Measurements from ENCODE around the gene MS4A6E.

MS4A6E gene

DNA sequence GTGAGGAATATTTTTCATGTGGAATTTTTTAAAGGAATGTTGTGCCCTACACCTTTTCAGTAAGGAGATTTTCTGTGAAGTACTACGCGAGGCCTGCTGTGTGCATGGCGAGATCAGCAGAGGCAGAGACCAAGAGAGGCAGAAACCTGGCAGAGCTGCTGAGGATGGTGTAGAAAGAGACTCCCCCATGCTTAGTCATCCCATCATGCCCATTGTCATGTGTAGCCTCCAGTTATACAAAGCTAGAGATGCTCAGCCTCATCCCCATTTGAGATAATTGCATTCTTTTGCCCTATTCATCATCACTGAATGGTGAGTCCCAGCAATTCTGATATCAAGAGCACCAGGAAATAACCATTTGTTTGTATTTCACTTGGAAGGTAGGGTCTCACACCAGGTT is 48.3 kb downstream of the MS4A6E start:
- DNase-seq (ENCODE audit: low read depth, low spot score), result no peak

DNA sequence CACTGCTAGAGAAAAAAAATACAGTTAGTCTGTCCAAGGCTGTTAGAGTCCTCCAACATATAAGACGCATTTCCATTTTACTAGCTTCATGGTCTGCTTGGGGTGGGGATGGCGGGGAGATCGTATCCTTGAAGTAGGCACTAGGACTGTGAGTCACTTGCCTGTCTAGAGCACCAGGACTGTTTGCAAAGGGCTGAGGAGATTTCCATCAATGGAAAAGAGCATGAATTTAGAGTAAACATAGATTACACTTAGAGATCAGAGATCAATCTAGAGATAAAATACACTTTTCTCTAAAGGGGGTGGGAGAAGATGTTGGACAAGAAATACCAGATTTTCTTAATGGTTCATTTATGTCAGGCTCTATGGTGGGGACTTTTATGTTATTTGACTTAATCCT is 49.5 kb downstream of the MS4A6E start:
- DNase-seq (ENCODE audit: low read depth, low spot score), result no peak

GRCh38 chr11:60377401-60378136 is 50.5 kb downstream of the MS4A6E start:
- DNase-seq (ENCODE audit: low read depth, low spot score), result no peak

- DNase-seq (ENCODE audit: low read depth, low spot score), result no peak
Observed at GRCh38 chr11:60378354-60378753, 51.3 kb downstream of the MS4A6E start, which contains the start of gene MS4A7. MS4A7 (plus strand) TSS chr11:60378532; CDS start chr11:60383142, 4,610 bp downstream.

DNA sequence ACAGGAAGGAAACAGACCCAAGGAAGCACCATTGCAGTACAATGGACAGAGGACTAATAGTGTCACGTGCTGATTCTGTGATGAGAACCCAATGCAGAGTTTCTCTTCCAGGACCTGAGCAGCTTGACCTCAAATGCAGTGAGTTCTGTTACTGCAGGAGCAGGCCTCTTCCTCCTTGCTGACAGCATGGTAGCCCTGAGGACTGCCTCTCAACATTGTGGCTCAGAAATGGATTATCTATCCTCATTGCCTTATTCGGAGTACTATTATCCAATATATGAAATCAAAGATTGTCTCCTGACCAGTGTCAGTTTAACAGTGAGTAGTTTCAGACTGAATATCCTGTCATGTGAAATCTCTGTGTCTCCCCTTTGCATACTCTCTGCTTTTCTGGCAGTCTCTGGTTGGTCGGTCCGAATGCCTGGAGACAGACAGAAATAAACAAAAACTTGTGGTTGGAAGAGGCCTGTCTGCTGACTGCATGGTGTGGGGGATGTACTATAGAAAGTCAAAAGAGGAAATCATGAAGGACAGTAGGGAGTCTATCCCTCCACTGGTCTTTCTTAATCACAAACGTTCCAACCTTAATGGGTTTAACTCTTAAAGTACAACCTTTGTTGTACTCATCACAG is 62.3 kb downstream of the MS4A6E start:
- no peak for DNase-seq (ENCODE audit: low read depth, low spot score)

DNA sequence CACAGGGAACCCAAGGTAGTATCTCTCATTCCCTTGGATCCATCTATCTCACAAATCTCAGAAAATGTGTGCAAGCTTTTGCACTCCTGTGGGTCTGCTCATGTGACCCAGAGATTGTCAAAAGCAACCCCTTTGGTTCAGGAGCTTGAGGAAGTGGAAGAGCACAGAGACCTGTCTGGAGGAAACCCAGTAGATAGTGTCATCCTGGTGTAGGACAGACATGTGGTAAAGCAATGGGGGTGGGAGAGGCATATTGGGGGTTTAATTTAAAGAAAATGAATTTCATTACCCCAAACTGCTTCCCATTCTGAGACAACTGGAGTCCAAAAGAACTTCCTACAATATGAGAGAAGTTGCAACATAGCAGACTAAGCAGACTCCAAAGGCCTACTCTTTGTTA is 63.4 kb downstream of the MS4A6E start:
- DNase-seq (ENCODE audit: low read depth, low spot score), result no peak
